Measurements from ENCODE around the gene KCTD2.

Gene KCTD2

GRCh38 chr17:75047398-75048098 lies 523 bp downstream of the KCTD2 start:
- Mint-ChIP-seq H3K27ac (peak overlapping the region; percentile 3), H3K4me3 (peak overlapping the region; percentile 96), H3K36me3 (ENCODE audit: low read depth) (peaks cover 25% of the 10 kb centered on the region), H3K27me3 (ENCODE audit: low read depth, poor library complexity) (peaks cover 11% of the 10 kb centered on the region), H3K9me3 (no peaks in the 10 kb centered on the region), H3K4me1 (peaks cover 44% of the 10 kb centered on the region)
- peak; percentile 58 for DNase-seq
- TF ChIP-seq CTCF (IDR thresholded peaks at IDR 0.05): no peak

GRCh38 chr17:75048249-75048878 lies 1.3 kb downstream of the KCTD2 start:
- Mint-ChIP-seq H3K36me3 (ENCODE audit: low read depth) (peaks cover 33% of the 10 kb centered on the region), H3K4me1 (peaks cover 44% of the 10 kb centered on the region), H3K9me3 (no peaks in the 10 kb centered on the region), H3K27me3 (ENCODE audit: low read depth, poor library complexity) (peaks cover 11% of the 10 kb centered on the region), H3K4me3 (peak overlapping the region; percentile 96), H3K27ac (peak overlapping the region; percentile 22)
- no peak for DNase-seq
- TF ChIP-seq CTCF (IDR thresholded peaks at IDR 0.05): no peak

GRCh38 chr17:75049057-75049456 lies 2.0 kb downstream of the KCTD2 start:
- Mint-ChIP-seq H3K4me3 (peak overlapping the region; percentile 96), H3K36me3 (ENCODE audit: low read depth) (peaks cover 40% of the 10 kb centered on the region), H3K9me3 (no peaks in the 10 kb centered on the region), H3K4me1 (peaks cover 44% of the 10 kb centered on the region), H3K27me3 (ENCODE audit: low read depth, poor library complexity) (peaks cover 11% of the 10 kb centered on the region), H3K27ac (no peak overlapping the region)
- TF ChIP-seq CTCF (IDR thresholded peaks at IDR 0.05): no peak
- DNase-seq: no peak

- Mint-ChIP-seq H3K9me3 (no peaks in the 10 kb centered on the region), H3K4me1 (peaks cover 40% of the 10 kb centered on the region), H3K4me3 (peak overlapping the region; percentile 52), H3K36me3 (ENCODE audit: low read depth) (peaks cover 47% of the 10 kb centered on the region), H3K27me3 (ENCODE audit: low read depth, poor library complexity) (peaks cover 11% of the 10 kb centered on the region), H3K27ac (no peak overlapping the region)
- no peak for DNase-seq
- no peak for TF ChIP-seq CTCF (IDR thresholded peaks at IDR 0.05)
Measured at GRCh38 chr17:75049706-75050105, 2.7 kb downstream of the KCTD2 start.

- no peak for DNase-seq
- Mint-ChIP-seq H3K4me3 (no peak overlapping the region), H3K9me3 (no peaks in the 10 kb centered on the region), H3K36me3 (ENCODE audit: low read depth) (peaks cover 62% of the 10 kb centered on the region), H3K4me1 (peaks cover 23% of the 10 kb centered on the region), H3K27me3 (ENCODE audit: low read depth, poor library complexity) (no peaks in the 10 kb centered on the region), H3K27ac (no peak overlapping the region)
- TF ChIP-seq CTCF (IDR thresholded peaks at IDR 0.05): no peak
Measured at GRCh38 chr17:75051941-75052340, 4.9 kb downstream of the KCTD2 start.

Measured in nephron progenitor cell (in vitro differentiated cells).